A549 (cell line): ENCODE measurements around the gene PTPRK. TPM values are rescaled to one million over a fixed set of nuclear protein-coding genes. Genes with fewer than 3 reads are reported as not detected.

Source experiments
- ATAC-seq, 2 experiments: fragments of 200-7000 bp in 1 of 2; fragments of >200 bp in 1 of 2; cut with Nextera tagmentation in 1 of 2; cut with Tn5 transposase in 1 of 2; 3 replicates each; pipeline versions ENCODE4 v1.8.0 to v1.9.1; 2018 to 2020; ENCODE audit warnings: mild to moderate bottlenecking in 1 of 2, moderate library complexity in 1 of 2
- CTCF ChIA-PET: fragments of 300-600 bp; sonication (Branson Sonifier 250); formaldehyde crosslinking; extraction: SDS; loops from one replicate; lab custom pipeline; 2021; ENCODE audit warnings: antibody characterized with exemption, inconsistent platforms; lab: Yijun Ruan, JAX
- POLR2A ChIA-PET: fragments of 350-600 bp; formaldehyde crosslinking; extraction: SDS; loops from one replicate; lab custom pipeline; 2021; ENCODE audit warnings: antibody characterized with exemption, inconsistent platforms; lab: Yijun Ruan, JAX
- DNase-seq, 2 experiments: peaks; one replicate each; pipeline versions ENCODE4 v3.0.0 to v3.0.0-alpha.2; 2011 to 2016; ENCODE audit warnings: low read depth in 1 of 2, low spot score in 1 of 2
- FAIRE-seq: peaks from 2 replicates; lab custom pipeline; 2011; peaks lifted over from hg19 to GRCh38; lab: Jason Lieb, UNC
- H3K27ac ChIP-seq, 2 experiments: fragments of >200 bp; sonication (Bioruptor Twin); formaldehyde crosslinking; 3 replicates each; pipeline ENCODE4 v1.5.1; 2016 to 2017
- H3K4me1 ChIP-seq: fragments of >200 bp; sonication (Bioruptor Twin); formaldehyde crosslinking; 3 replicates; pipeline ENCODE4 v1.6.1; 2016
- H3K4me2 ChIP-seq: fragments of >200 bp; sonication (Bioruptor Twin); formaldehyde crosslinking; 3 replicates; pipeline ENCODE4 v1.6.1; 2016
- H3K4me3 ChIP-seq: fragments of >200 bp; sonication (Bioruptor Twin); formaldehyde crosslinking; 3 replicates; pipeline ENCODE4 v1.5.1; 2016
- H3K9me3 ChIP-seq: fragments of >200 bp; sonication (Bioruptor Twin); formaldehyde crosslinking; 3 replicates; pipeline ENCODE4 v1.6.1; 2016
- BHLHE40 ChIP-seq: IDR thresholded peaks from 2 replicates; pipeline ENCODE4 v1.6.1; 2012; ENCODE audit warnings: low read depth, low read length, inconsistent platforms
- CBX2 ChIP-seq: fragments of 200-600 bp; sonication (generic); IDR thresholded peaks from 2 replicates; pipeline ENCODE4 v1.6.1; 2016; ENCODE audit warnings: low read depth, mild to moderate bottlenecking, borderline replicate concordance
- EHF ChIP-seq: fragments of 250-450 bp; sonication (Bioruptor Pico); IDR thresholded peaks from 2 replicates; pipeline ENCODE4 v1.5.0; 2020; ENCODE audit warnings: mild to moderate bottlenecking
- EHMT2 ChIP-seq: fragments of 200-600 bp; sonication (generic); IDR thresholded peaks from 2 replicates; pipeline ENCODE4 v1.6.1; 2016; ENCODE audit warnings: antibody characterized with exemption, low read depth, mild to moderate bottlenecking, moderate library complexity
- FOSL2 ChIP-seq, 2 experiments: fragments of 450-650 bp in 1 of 2; fragments of >200 bp in 1 of 2; sonication (Bioruptor Twin) in 1 of 2; formaldehyde crosslinking; IDR thresholded peaks; 2 replicates each; pipeline versions ENCODE4 v1.5.0 to v1.6.1; 2016 to 2020; ENCODE audit warnings: mild to moderate bottlenecking in 1 of 2, moderate library complexity in 1 of 2
- GATA3 ChIP-seq: IDR thresholded peaks from 2 replicates; pipeline ENCODE4 v1.6.1; 2012; ENCODE audit warnings: borderline replicate concordance
- HEYL ChIP-seq: fragments of 250-450 bp; sonication (Bioruptor Pico); IDR thresholded peaks from 2 replicates; pipeline ENCODE4 v1.8.0; 2021; ENCODE audit warnings: mild to moderate bottlenecking, moderate library complexity
- HOXB13 ChIP-seq: fragments of 250-450 bp; sonication (Bioruptor Pico); IDR thresholded peaks from 2 replicates; pipeline ENCODE4 v1.5.0; 2020; ENCODE audit warnings: low read depth, mild to moderate bottlenecking, moderate library complexity
- HOXB5 ChIP-seq: fragments of 250-450 bp; sonication (Bioruptor Pico); IDR thresholded peaks from 2 replicates; pipeline ENCODE4 v1.5.0; 2020; ENCODE audit warnings: mild to moderate bottlenecking, moderate library complexity
- JUN ChIP-seq, 2 experiments: fragments of >200 bp; sonication (Bioruptor Twin); formaldehyde crosslinking; IDR thresholded peaks; 2 replicates in 1 of 2; 3 replicates in 1 of 2; pipeline ENCODE4 v1.6.1; 2016 to 2017
- JUNB ChIP-seq: fragments of >200 bp; sonication (Bioruptor Twin); formaldehyde crosslinking; IDR thresholded peaks from 2 replicates; pipeline ENCODE4 v1.6.1; 2016
- KDM1A ChIP-seq: fragments of 200-600 bp; sonication (generic); IDR thresholded peaks from 2 replicates; pipeline ENCODE4 v1.6.1; 2016; ENCODE audit warnings: low read depth, mild to moderate bottlenecking
- MAZ ChIP-seq: fragments of 150-350 bp; IDR thresholded peaks from 2 replicates; pipeline ENCODE4 v1.6.1; 2014; ENCODE audit warnings: antibody characterized with exemption, low read depth, low read length, borderline replicate concordance
- MYC ChIP-seq: IDR thresholded peaks from 2 replicates; pipeline ENCODE4 v1.6.1; 2012; ENCODE audit warnings: mild to moderate bottlenecking, inconsistent platforms, low read length, improper control_type of control experiment, borderline replicate concordance
- NPAS2 ChIP-seq: fragments of 250-450 bp; sonication (Bioruptor Pico); IDR thresholded peaks from 2 replicates; pipeline ENCODE4 v1.8.0; 2022; ENCODE audit warnings: mild to moderate bottlenecking, moderate library complexity, borderline replicate concordance
- NR3C1 ChIP-seq: fragments of >200 bp; sonication (Bioruptor Twin); formaldehyde crosslinking; IDR thresholded peaks from 3 replicates; pipeline ENCODE4 v1.6.1; 2017
- POLR2A ChIP-seq: IDR thresholded peaks from 2 replicates; pipeline ENCODE4 v1.6.1; 2012; ENCODE audit warnings: mild to moderate bottlenecking, low read length
- RNF2 ChIP-seq: fragments of 200-600 bp; sonication (generic); IDR thresholded peaks from 2 replicates; pipeline ENCODE4 v1.6.1; 2016; ENCODE audit warnings: low read depth, mild to moderate bottlenecking, antibody characterized with exemption, moderate library complexity, borderline replicate concordance
- SMC3 ChIP-seq: fragments of >200 bp; sonication (Bioruptor Twin); formaldehyde crosslinking; IDR thresholded peaks from 3 replicates; pipeline ENCODE4 v1.6.1; 2018; ENCODE audit warnings: inconsistent platforms
- SREBF2 ChIP-seq: fragments of 450-650 bp; IDR thresholded peaks from 2 replicates; pipeline ENCODE4 v1.6.1; 2014; ENCODE audit warnings: mild to moderate bottlenecking, moderate library complexity
- ZC3H11A ChIP-seq: fragments of 450-650 bp; IDR thresholded peaks from 2 replicates; pipeline ENCODE4 v1.6.1; 2014; ENCODE audit warnings: antibody characterized with exemption, mild to moderate bottlenecking
- ZFP36 ChIP-seq: fragments of 450-650 bp; IDR thresholded peaks from 2 replicates; pipeline ENCODE4 v1.6.1; 2014; ENCODE audit warnings: borderline replicate concordance; ENCODE audit not compliant: partially characterized antibody
- ZNF302 ChIP-seq: fragments of 250-450 bp; sonication (Bioruptor Pico); IDR thresholded peaks from 2 replicates; pipeline ENCODE4 v1.9.0; 2021; ENCODE audit warnings: inconsistent platforms, mild to moderate bottlenecking, moderate library complexity
- WGBS: methylation state at CpG from one replicate; pipeline ENCODE4 v1.1.6; 2017; ENCODE audit errors: missing lambda C conversion rate; 5-methylcytosine and 5-hydroxymethylcytosine counted together
- polyA plus RNA-seq, 4 experiments: library from polyadenylated mRNA; depleted of rRNA in 3 of 4; stranded (reverse); fragments of >200 nt; fragmentation: RNase III in 1 of 4; extraction: RNeasy Plus Mini Kit Qiagen cat#74134 plus additional on column Dnase treatment in 1 of 4; gene quantifications; 2 replicates in 3 of 4; 3 replicates in 1 of 4; pipeline ENCODE4 v1.2.3, GENCODE V29; 2011 to 2017
- TF ChIP-seq, protein P1 (sequence below): fragments of >200 bp; sonication (Bioruptor Twin); formaldehyde crosslinking; IDR thresholded peaks from 3 replicates; pipeline ENCODE4 v1.5.1; 2016
- TF ChIP-seq, protein P2 (sequence below): fragments of 250-450 bp; sonication (Bioruptor Pico); IDR thresholded peaks from 2 replicates; pipeline ENCODE4 v1.5.0; 2020; ENCODE audit warnings: low read depth, mild to moderate bottlenecking, moderate library complexity
- TF ChIP-seq, protein P3 (sequence below): IDR thresholded peaks from 2 replicates; pipeline ENCODE4 v1.6.1; 2012
- TF ChIP-seq, protein P4 (sequence below): fragments of >200 bp; sonication (Bioruptor Twin); formaldehyde crosslinking; IDR thresholded peaks from 3 replicates; pipeline ENCODE4 v1.6.1; 2016
- TF ChIP-seq, protein P5 (sequence below): IDR thresholded peaks from 2 replicates; pipeline ENCODE4 v1.6.1; 2012; ENCODE audit warnings: low read depth, borderline replicate concordance

PTPRK gene
- polyA plus RNA-seq, 2 of the 4 experiments (the other 2 are of a cell fraction) = 14.4 to 16.1 TPM

DNA sequence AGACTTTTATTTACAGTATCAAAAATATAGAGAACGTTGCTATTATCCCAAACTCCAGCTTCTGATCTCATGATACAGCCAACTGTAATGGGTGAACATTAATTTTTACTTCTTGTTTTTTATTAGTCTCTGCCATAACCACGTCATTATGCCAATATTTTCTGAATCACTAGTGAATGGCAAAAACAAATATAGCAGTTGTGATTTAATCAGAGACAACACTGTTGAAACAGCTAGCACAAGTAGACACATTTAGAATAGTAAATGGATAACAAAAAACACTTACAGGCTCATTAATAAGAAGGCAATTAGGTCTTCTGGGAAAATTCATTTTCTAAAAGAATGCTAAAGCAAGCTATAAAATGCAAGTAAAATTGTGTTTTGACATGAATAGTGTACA lies 8.1 kb downstream of the PTPRK start:
- H3K4me1 ChIP-seq = peaks cover 91% of the 10 kb centered on the region
- peak overlapping the region; percentile 58 to 89; a peak in 4 of 6 replicates for H3K27ac ChIP-seq
- FAIRE-seq (no peak), ATAC-seq (no peak), DNase-seq (no peak)
- CTCF ChIA-PET = interaction anchor here (0.5 to 1.4 kb wide), 2 partner anchors 657 to 1537 kb away, joined by 3 read pairs; no protein-coding TSS in a partner anchor
- peak overlapping the region; percentile 89 for H3K4me2 ChIP-seq
- no peaks in the 10 kb centered on the region for H3K9me3 ChIP-seq
- TF ChIP-seq CBX2 (no peak), ZFP36 (no peak), FOSL2 (IDR thresholded peaks at IDR 0.05) (no peak), FOSL2 (CRISPR knock-in tag; IDR thresholded peaks at IDR 0.05) (peak; percentile 47; the same call in 1 of the 2 replicates), GATA3 (peak; percentile 66; the same call in 1 of the 2 replicates)
- TF ChIP-seq, protein P1, sequence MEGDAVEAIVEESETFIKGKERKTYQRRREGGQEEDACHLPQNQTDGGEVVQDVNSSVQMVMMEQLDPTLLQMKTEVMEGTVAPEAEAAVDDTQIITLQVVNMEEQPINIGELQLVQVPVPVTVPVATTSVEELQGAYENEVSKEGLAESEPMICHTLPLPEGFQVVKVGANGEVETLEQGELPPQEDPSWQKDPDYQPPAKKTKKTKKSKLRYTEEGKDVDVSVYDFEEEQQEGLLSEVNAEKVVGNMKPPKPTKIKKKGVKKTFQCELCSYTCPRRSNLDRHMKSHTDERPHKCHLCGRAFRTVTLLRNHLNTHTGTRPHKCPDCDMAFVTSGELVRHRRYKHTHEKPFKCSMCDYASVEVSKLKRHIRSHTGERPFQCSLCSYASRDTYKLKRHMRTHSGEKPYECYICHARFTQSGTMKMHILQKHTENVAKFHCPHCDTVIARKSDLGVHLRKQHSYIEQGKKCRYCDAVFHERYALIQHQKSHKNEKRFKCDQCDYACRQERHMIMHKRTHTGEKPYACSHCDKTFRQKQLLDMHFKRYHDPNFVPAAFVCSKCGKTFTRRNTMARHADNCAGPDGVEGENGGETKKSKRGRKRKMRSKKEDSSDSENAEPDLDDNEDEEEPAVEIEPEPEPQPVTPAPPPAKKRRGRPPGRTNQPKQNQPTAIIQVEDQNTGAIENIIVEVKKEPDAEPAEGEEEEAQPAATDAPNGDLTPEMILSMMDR = no peak
- 0 out of 3 replicates have a peak overlapping the region, but pooled peaks have one; percentile 17 for H3K4me3 ChIP-seq
- 5% methylated on average over 2 of the region's 2 CpGs for WGBS
- POLR2A ChIA-PET = no interaction called here

DNA sequence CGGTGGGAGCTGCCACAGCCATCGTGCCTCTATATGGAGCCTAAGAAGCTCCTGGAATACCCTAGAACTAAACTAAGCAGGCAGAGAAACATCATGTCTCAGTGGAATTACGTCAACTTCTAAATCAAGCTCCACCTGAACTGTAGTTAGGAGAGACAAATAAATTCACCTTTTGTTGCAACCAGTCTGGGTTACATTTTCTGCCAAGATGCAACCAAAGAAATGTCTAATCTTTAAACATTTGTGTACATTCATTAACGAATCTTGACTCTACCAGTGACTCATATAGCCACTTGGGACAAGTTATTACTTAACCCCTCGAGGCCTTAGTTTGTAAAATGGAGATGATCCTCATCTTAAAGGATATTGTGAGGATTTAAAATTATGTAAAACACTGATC lies 8.9 kb downstream of the PTPRK start:
- ChIA-PET CTCF (interaction anchor here (1.1 kb wide), 1 partner anchor 9 kb away, joined by 5 read pairs; the partner anchor contains the start of gene PTPRK), POLR2A (no interaction called here)
- WGBS = 7% methylated on average over 4 of the region's 5 CpGs
- FAIRE-seq = peak; percentile 91
- peak; percentile 43 to 66 for DNase-seq
- Histone ChIP-seq H3K4me3 (peak overlapping the region; percentile 17; the same call in 2 of the 3 replicates), H3K4me2 (peak overlapping the region; percentile 89), H3K9me3 (no peaks in the 10 kb centered on the region), H3K4me1 (peaks cover 92% of the 10 kb centered on the region), H3K27ac (peak overlapping the region; percentile 89)
- peak; percentile 16 to 23; a peak in 2 of 6 replicates for ATAC-seq
- TF ChIP-seq EHF (CRISPR knock-in tag) (no peak), MAZ (no peak), HEYL (CRISPR knock-in tag) (no peak), NR3C1 (no peak), ZC3H11A (no peak), POLR2A (no peak), RNF2 (no peak), NPAS2 (CRISPR knock-in tag) (no peak), JUNB (peak; percentile 84), HOXB13 (CRISPR knock-in tag) (no peak), HOXB5 (CRISPR knock-in tag) (no peak), KDM1A (no peak), EHMT2 (no peak), SREBF2 (no peak), FOSL2 (IDR thresholded peaks at IDR 0.05) (peak; percentile 55; the same call in 1 of the 2 replicates), FOSL2 (CRISPR knock-in tag; IDR thresholded peaks at IDR 0.05) (peak; percentile 84), JUN (IDR thresholded peaks at IDR 0.05) (peak; percentile 18 to 53; a peak in 1 of 5 replicates), GATA3 (peak; percentile 69; the same call in 1 of the 2 replicates), MYC (no peak), ZNF302 (no peak), BHLHE40 (no peak), SMC3 (no peak)
- TF ChIP-seq, protein P2, sequence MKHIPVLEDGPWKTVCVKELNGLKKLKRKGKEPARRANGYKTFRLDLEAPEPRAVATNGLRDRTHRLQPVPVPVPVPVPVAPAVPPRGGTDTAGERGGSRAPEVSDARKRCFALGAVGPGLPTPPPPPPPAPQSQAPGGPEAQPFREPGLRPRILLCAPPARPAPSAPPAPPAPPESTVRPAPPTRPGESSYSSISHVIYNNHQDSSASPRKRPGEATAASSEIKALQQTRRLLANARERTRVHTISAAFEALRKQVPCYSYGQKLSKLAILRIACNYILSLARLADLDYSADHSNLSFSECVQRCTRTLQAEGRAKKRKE (CRISPR knock-in tag) = no peak
- TF ChIP-seq, protein P1 = no peak
- TF ChIP-seq, protein P3, sequence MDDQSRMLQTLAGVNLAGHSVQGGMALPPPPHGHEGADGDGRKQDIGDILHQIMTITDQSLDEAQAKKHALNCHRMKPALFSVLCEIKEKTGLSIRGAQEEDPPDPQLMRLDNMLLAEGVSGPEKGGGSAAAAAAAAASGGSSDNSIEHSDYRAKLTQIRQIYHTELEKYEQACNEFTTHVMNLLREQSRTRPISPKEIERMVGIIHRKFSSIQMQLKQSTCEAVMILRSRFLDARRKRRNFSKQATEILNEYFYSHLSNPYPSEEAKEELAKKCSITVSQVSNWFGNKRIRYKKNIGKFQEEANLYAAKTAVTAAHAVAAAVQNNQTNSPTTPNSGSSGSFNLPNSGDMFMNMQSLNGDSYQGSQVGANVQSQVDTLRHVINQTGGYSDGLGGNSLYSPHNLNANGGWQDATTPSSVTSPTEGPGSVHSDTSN = no peak
- TF ChIP-seq, protein P4, sequence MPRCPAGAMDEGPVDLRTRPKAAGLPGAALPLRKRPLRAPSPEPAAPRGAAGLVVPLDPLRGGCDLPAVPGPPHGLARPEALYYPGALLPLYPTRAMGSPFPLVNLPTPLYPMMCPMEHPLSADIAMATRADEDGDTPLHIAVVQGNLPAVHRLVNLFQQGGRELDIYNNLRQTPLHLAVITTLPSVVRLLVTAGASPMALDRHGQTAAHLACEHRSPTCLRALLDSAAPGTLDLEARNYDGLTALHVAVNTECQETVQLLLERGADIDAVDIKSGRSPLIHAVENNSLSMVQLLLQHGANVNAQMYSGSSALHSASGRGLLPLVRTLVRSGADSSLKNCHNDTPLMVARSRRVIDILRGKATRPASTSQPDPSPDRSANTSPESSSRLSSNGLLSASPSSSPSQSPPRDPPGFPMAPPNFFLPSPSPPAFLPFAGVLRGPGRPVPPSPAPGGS = no peak
- TF ChIP-seq, protein P5, sequence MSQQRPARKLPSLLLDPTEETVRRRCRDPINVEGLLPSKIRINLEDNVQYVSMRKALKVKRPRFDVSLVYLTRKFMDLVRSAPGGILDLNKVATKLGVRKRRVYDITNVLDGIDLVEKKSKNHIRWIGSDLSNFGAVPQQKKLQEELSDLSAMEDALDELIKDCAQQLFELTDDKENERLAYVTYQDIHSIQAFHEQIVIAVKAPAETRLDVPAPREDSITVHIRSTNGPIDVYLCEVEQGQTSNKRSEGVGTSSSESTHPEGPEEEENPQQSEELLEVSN = no peak
